Endothelial cell of umbilical vein (primary cell): Measurements from ENCODE around the gene ZNF74. TPM values are rescaled to one million over a fixed set of nuclear protein-coding genes. Genes with fewer than 3 reads are reported as not detected.

Experiments used
- BruUV-seq: library from RNA; stranded (reverse); fragments of 400-500 nt; replicated peaks from 2 replicates; lab custom pipeline; 2021; lab: Mats Ljungman, UMichigan
- CTCF ChIA-PET: fragments of 300-600, 350-600 bp; sonication (Branson Sonifier 250); formaldehyde crosslinking; loops from one replicate; lab custom pipeline; 2021; ENCODE audit warnings: antibody characterized with exemption, inconsistent platforms; lab: Charles Lee
- POLR2A ChIA-PET: fragments of 300-600, 350-600 bp; sonication (Branson Sonifier 250); formaldehyde crosslinking; loops from one replicate; lab custom pipeline; 2021; ENCODE audit warnings: antibody characterized with exemption, inconsistent platforms; lab: Charles Lee
- DNase-seq: peaks from one replicate; pipeline ENCODE4 v3.0.0-alpha.2; 2011; ENCODE audit warnings: low read depth, low spot score
- FAIRE-seq: peaks from 2 replicates; lab custom pipeline; 2011; peaks lifted over from hg19 to GRCh38; lab: Jason Lieb, UNC
- H2AFZ ChIP-seq: 2 replicates; pipeline ENCODE4 v1.6.0; 2012; ENCODE audit warnings: low read depth, low read length, control low read depth, inconsistent platforms
- H3K27ac ChIP-seq: 2 replicates; pipeline ENCODE4 v1.5.1; 2011; ENCODE audit warnings: low read depth, mild to moderate bottlenecking, control low read depth, low read length, moderate library complexity; ENCODE audit not compliant: insufficient read depth
- H3K27me3 ChIP-seq, 2 experiments: 2 replicates each; pipeline versions ENCODE4 v1.6.0 to v1.6.1; 2011; ENCODE audit warnings: low read length in 2 of 2, mixed read lengths in 1 of 2; ENCODE audit not compliant: control insufficient read depth in 2 of 2, insufficient read depth in 2 of 2
- H3K36me3 ChIP-seq, 2 experiments: 2 replicates in 1 of 2; 3 replicates in 1 of 2; pipeline ENCODE4 v1.5.1; 2011; ENCODE audit warnings: low read length in 2 of 2, mild to moderate bottlenecking in 1 of 2, moderate library complexity in 1 of 2; ENCODE audit not compliant: control insufficient read depth in 2 of 2, insufficient read depth in 2 of 2; ENCODE audit errors: extremely low read depth in 1 of 2
- H3K4me1 ChIP-seq: 3 replicates; pipeline ENCODE4 v1.5.1; 2011; ENCODE audit warnings: mild to moderate bottlenecking, low read length; ENCODE audit not compliant: control insufficient read depth, insufficient read depth; ENCODE audit errors: extremely low read depth
- H3K4me2 ChIP-seq: 2 replicates; pipeline ENCODE4 v1.6.1; 2011; ENCODE audit warnings: low read length, control low read depth, mixed read lengths; ENCODE audit not compliant: insufficient read depth
- H3K4me3 ChIP-seq, 3 experiments: fragments of 200-600 bp in 1 of 3; sonication (generic), shearing (Covaris generic) in 1 of 3; replicated peaks in 1 of 3; 2 replicates each; pipeline ENCODE4 v1.5.1; 2011 to 2016; ENCODE audit warnings: control low read depth in 3 of 3, low read length in 3 of 3, mild to moderate bottlenecking in 2 of 3, inconsistent platforms in 1 of 3, low read depth in 1 of 3, moderate library complexity in 1 of 3; ENCODE audit not compliant: insufficient read depth in 1 of 3
- H3K79me2 ChIP-seq: 2 replicates; pipeline ENCODE4 v1.6.0; 2012; ENCODE audit warnings: low read length, inconsistent platforms; ENCODE audit not compliant: control insufficient read depth, insufficient read depth
- H3K9ac ChIP-seq: replicated peaks from 2 replicates; pipeline ENCODE3; 2011; ENCODE audit warnings: low read length, control low read depth; ENCODE audit not compliant: insufficient read depth; ENCODE audit errors: extremely low read depth
- H3K9me1 ChIP-seq: replicated peaks from 3 replicates; pipeline ENCODE4 v1.6.0; 2011; ENCODE audit warnings: mild to moderate bottlenecking, low read length; ENCODE audit not compliant: control insufficient read depth, insufficient read depth; ENCODE audit errors: extremely low read depth
- H3K9me3 ChIP-seq: replicated peaks from 2 replicates; pipeline ENCODE4 v1.5.1; 2012; ENCODE audit warnings: low read length, inconsistent platforms; ENCODE audit not compliant: control insufficient read depth, insufficient read depth
- H4K20me1 ChIP-seq: replicated peaks from 2 replicates; pipeline ENCODE3; 2011; ENCODE audit warnings: mild to moderate bottlenecking, low read length; ENCODE audit not compliant: control insufficient read depth, insufficient read depth; ENCODE audit errors: extremely low read depth
- CTCF ChIP-seq, 2 donors: IDR thresholded peaks; 1 replicate in 1 of 2; 2 replicates in 1 of 2; pipeline ENCODE4 v1.5.1; 2011; ENCODE audit warnings: low read length in 2 of 2, mild to moderate bottlenecking in 2 of 2, moderate library complexity in 2 of 2, control low read depth in 1 of 2, inconsistent platforms in 1 of 2, low read depth in 1 of 2; ENCODE audit not compliant: insufficient read depth in 1 of 2; ENCODE audit errors: extremely low read depth in 1 of 2
- EZH2 ChIP-seq: IDR thresholded peaks from 2 replicates; pipeline ENCODE4 v1.6.1; 2012; ENCODE audit warnings: borderline replicate concordance, low read depth, mild to moderate bottlenecking, moderate library complexity, low read length, inconsistent platforms; ENCODE audit not compliant: severe bottlenecking
- FOS ChIP-seq: IDR thresholded peaks from 2 replicates; pipeline ENCODE4 v1.6.1; 2011; ENCODE audit warnings: mild to moderate bottlenecking, low read length, moderate library complexity, borderline replicate concordance; ENCODE audit not compliant: insufficient read depth
- JUN ChIP-seq: IDR thresholded peaks from 2 replicates; pipeline ENCODE4 v1.6.1; 2011; ENCODE audit warnings: borderline replicate concordance, low read depth; ENCODE audit not compliant: insufficient read length, insufficient read depth
- POLR2A ChIP-seq: IDR thresholded peaks from 2 replicates; pipeline ENCODE4 v1.6.1; 2012; ENCODE audit warnings: low read depth, mild to moderate bottlenecking, control low read depth, low read length
- POLR2AphosphoS5 ChIP-seq: IDR thresholded peaks from 2 replicates; pipeline ENCODE4 v1.6.1; 2012; ENCODE audit warnings: low read depth, mild to moderate bottlenecking, control low read depth, low read length, moderate library complexity; ENCODE audit not compliant: insufficient read depth
- dilution Hi-C: fragments of 300-500 bp; cut with MboI; formaldehyde crosslinking; loops from one replicate; pipeline ENCODE4 v1.15.0; 2019; ENCODE audit warnings: low sequenced_read_pairs; ENCODE audit not compliant: extremely low pct_ligation_motif_present
- intact Hi-C: fragments of 100-400 bp; cut with micrococcal nuclease; formaldehyde crosslinking; loops from one replicate; pipeline ENCODE4 v1.10.0; 2022
- polyA plus RNA-seq, 4 experiments: library from polyadenylated mRNA; depleted of rRNA in 3 of 4; stranded (reverse) in 3 of 4; unstranded in 1 of 4; fragments of >200 nt; gene quantifications; 2 replicates each; pipeline versions ENCODE4 v1.2.1 to v1.2.3, GENCODE V29; 2011 to 2012; ENCODE audit warnings: missing spikeins in 1 of 4
- total RNA-seq: library from RNA; stranded (reverse); gene quantifications from 2 replicates; pipeline ENCODE4 v1.2.3, GENCODE V29; 2021

The ZNF74 gene
- total and polyA plus RNA-seq, 2 donors (not counting 3 experiments of a cell fraction or from before 2014, with no cell fraction given): 8.6 to 13.4 TPM

GRCh38 chr22:20406686-20407408 lies 12.9 kb downstream of the ZNF74 start:
- no peaks in the 10 kb centered on the region for H3K9me3 ChIP-seq
- H3K9ac ChIP-seq: no peak overlapping the region
- no TSS peak for BruUV-seq
- POLR2A ChIA-PET: no interaction called here
- TF ChIP-seq POLR2A: no peak
- no peak for TF ChIP-seq POLR2AphosphoS5
- no peak for TF ChIP-seq CTCF (IDR thresholded peaks at IDR 0.05; ENCODE audit: extremely low read depth in 1 of 2, insufficient read depth in 1 of 2, low read depth in 1 of 2, low read length in 2 of 2)
- TF ChIP-seq EZH2: no peak
- no peak for TF ChIP-seq FOS
- no peak for TF ChIP-seq JUN
- no peaks in the 10 kb centered on the region for H3K4me1 ChIP-seq
- FAIRE-seq (peak; percentile 24), DNase-seq (no peak)
- dilution Hi-C loops (no loop called here), intact Hi-C loops (no loop called here)
- H3K36me3 ChIP-seq: peaks cover 7 to 23% of the 10 kb centered on the region in 2 experiments
- no peak overlapping the region for H3K27ac ChIP-seq
- H3K79me2 ChIP-seq: no peaks in the 10 kb centered on the region
- CTCF ChIA-PET: interaction anchor here (3.2 kb wide), 1 partner anchor 11 kb away, joined by 32 read pairs; no protein-coding TSS in a partner anchor
- H3K27me3 ChIP-seq: no peaks in the 10 kb centered on the region
- no peaks in the 10 kb centered on the region for H3K9me1 ChIP-seq
- H3K4me3 ChIP-seq: no peak overlapping the region
- H4K20me1 ChIP-seq: no peaks in the 10 kb centered on the region
- no peak overlapping the region for H3K4me2 ChIP-seq
- no peak overlapping the region for H2AFZ ChIP-seq
